Measurements from ENCODE around the gene IPO8.

The IPO8 gene

DNA sequence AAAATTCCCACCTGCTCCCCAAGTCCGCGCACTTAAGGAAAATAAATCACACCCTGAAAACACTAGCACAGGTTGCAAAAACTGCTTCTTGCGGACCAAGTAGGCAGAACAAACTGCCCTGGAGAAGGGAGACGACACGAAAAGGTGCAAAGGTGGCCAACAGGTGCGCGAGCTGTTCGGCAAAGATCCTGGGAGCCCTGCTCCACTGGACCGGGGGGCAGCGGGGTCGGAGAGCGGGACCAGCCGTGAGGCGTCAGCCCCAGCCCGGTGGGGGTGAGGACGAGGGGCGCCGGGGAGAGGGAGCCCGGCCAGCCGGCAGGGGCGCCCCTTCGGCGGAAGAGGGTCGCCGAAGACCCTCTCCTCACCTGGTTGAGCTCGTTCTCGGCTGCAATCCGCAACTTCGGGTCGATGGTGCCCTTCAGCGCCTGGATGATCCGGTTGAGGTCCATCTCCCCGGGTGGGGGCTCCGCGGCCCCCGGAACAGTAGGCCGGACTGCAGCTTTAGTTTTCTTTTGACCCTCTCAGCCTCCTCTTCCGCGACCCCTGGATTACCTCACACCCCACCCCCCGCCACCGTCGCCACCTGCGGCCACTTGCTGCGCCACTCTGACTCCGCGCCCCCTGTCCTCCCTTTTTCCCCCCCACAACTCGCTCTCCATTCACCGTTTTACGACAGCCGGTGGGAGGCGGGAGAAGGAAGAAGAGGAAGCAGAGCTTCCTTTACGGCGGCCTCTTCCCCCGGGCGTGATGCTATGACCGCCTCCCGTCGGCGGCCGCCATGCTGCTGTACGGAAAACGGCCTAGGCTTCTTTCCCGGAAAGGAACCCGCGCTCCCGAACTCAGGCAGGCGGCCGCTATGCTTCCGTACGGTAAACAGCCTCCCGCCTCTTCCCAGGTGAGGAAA, at the start of gene IPO8:
Gene IPO8 (minus strand): TSS at position 671 of the 904 bp plus-strand sequence. CDS start 222 bp downstream, at position 449.
- peak; percentile 74 to 87 (median 77) for DNase-seq (ENCODE audit: low read depth in 3 of 3)

DNA sequence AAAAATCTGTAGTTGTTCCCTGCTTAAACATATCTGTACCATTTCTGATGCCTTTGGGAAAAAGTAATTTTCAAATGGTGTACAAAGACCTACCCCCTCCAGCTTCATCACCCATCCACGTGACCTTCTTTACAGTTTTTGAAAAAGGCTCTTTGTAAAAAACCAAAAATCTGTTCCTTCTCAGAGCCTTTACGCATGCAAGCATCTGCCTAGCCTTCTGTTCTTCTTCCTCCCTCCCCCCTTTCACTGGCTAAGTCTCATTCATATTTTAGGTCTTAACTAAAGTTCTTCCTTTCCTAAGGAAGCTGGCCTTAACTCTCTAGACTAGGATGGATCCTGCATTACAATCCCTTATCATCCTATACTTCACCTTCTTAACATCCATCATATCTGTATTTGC, 48.7 kb upstream of the IPO8 start:
- no peak for DNase-seq (ENCODE audit: low read depth in 3 of 3)

GRCh38 chr12:30740274-30740673, 44.6 kb upstream of the IPO8 start:
- DNase-seq (ENCODE audit: low read depth in 3 of 3), result no peak

- no peak for DNase-seq (ENCODE audit: low read depth in 3 of 3)
These were observed 43.4 kb upstream of the IPO8 start for GRCh38 chr12:30739020-30739419.

GRCh38 chr12:30732954-30733637, 37.4 kb upstream of the IPO8 start:
- DNase-seq (ENCODE audit: low read depth in 3 of 3), result no peak

GRCh38 chr12:30730011-30730410, 34.3 kb upstream of the IPO8 start:
- DNase-seq (ENCODE audit: low read depth in 3 of 3), result no peak

DNA sequence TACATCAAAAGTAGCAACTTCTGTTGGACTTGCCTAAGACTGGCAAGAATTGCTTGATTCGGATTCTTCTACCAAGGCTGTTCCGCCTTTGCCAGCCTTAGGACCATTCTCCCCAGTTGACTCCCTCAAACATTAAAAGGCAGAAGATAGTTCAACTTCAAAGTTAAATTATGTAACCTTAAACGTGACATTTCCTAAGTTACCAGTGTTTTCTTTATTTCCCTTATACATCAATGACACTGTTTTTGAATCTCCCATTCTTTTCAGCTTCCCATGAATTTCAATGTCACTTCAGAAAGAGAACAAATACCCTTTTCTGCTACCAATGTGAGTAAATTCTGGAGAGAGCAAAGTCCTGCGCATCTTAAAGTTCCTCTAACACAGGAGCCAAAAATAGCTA, 33.9 kb upstream of the IPO8 start:
- DNase-seq (ENCODE audit: low read depth in 3 of 3), result no peak

- DNase-seq (ENCODE audit: low read depth in 3 of 3), result no peak
These were observed 31.0 kb upstream of the IPO8 start for GRCh38 chr12:30726647-30727046.

- DNase-seq (ENCODE audit: low read depth in 3 of 3), result no peak
These were observed 30.1 kb upstream of the IPO8 start for GRCh38 chr12:30725739-30726138.

DNA sequence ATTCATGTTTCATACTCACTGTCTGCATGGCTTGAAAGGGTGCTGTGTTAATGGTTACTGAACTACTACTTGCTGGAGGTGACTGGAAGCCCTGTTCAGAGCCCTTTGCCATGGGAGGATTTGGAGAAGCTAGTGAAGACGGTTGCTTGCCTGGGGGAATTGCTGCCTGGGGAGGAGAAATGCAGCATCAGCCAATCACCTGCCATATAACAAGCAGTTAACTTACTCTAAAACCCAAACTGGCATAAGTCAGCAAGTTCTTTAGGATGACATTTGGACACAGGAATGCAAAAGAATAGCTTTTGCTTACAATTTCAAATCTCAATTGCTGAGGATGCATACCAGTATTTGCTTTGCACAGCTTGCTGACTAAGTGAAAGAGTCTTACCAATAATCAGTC, 23.4 kb upstream of the IPO8 start:
- no peak for DNase-seq (ENCODE audit: low read depth in 3 of 3)

GRCh38 chr12:30707613-30708342, 12.1 kb upstream of the IPO8 start:
- no peak for DNase-seq (ENCODE audit: low read depth in 3 of 3)

GRCh38 chr12:30706476-30706875, 10.8 kb upstream of the IPO8 start:
- DNase-seq (ENCODE audit: low read depth in 3 of 3), result no peak

- DNase-seq (ENCODE audit: low read depth in 3 of 3), result no peak
These were observed 5.4 kb upstream of the IPO8 start for GRCh38 chr12:30701056-30701455.

DNA sequence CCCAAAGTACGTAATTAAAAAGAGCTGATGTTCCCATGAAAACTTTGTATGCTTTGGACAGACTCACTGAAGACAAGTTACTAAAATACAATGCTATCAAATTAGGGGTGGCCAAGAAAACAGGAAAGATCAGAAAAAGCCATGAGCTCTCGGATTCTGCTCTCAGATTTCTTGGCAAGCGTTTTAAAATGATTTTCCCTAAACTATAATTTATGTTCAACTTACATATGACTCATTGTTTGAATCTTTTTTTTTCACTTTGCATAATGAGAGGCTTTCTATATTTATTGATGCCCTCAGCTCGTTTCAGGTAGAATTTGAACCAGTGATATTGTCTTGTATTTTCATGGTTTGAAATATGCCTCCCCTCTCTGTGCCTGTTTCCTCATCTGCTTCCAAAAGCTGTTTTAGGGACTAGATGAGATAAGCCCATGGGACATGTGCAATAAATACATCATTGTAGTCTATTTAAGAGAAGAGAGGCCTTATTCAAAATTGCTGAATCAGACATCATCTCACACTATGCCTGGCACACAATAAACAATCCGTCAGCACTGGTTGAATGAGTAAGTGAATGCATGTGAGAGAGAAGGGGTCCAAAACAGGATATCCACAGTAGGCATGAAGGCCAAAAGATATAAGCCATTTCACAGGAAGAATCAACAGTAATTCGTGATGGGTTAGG, 4.7 kb upstream of the IPO8 start:
- DNase-seq (ENCODE audit: low read depth in 3 of 3), result no peak

GRCh38 chr12:30698346-30698745, 2.7 kb upstream of the IPO8 start:
- DNase-seq (ENCODE audit: low read depth in 3 of 3), result no peak

DNA sequence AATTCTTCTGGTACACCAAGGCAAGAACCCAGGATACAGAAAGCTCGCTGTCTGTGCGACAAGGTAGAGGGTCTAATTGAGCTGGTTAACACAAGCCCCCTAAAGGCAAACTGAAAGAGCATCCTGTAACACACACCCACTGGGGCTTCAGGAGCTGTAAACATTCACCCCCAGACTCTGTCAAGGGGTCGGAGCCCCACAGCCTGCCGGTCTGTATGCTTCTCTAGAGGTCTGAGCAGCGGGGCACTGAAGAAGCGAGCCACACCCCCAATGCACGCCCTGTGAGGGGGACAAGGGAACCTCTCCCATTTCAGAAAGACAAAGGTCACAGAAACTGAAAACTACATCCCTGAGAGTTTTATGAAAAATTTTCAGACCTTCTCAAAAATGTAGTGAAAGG, 1.3 kb upstream of the IPO8 start:
- DNase-seq (ENCODE audit: low read depth in 3 of 3), result no peak

GRCh38 chr12:30696486-30696885, 817 bp upstream of the IPO8 start:
- DNase-seq (ENCODE audit: low read depth in 3 of 3), result no peak

DNA sequence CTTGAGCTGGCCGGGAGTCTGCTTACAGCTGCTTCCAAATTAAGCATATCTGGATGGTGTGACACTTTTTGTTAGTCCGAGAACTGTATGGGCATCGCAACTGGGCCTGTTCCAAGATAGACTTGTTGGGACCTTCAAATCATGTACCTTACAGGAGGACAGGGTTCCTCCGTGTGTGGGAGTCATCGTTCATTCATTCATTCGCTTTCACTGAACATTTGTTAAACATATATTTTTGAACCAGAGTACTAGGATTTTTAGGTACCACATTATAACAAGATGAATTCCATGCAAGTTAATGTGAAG, 387 bp upstream of the IPO8 start:
- no peak for DNase-seq (ENCODE audit: low read depth in 3 of 3)

DNA sequence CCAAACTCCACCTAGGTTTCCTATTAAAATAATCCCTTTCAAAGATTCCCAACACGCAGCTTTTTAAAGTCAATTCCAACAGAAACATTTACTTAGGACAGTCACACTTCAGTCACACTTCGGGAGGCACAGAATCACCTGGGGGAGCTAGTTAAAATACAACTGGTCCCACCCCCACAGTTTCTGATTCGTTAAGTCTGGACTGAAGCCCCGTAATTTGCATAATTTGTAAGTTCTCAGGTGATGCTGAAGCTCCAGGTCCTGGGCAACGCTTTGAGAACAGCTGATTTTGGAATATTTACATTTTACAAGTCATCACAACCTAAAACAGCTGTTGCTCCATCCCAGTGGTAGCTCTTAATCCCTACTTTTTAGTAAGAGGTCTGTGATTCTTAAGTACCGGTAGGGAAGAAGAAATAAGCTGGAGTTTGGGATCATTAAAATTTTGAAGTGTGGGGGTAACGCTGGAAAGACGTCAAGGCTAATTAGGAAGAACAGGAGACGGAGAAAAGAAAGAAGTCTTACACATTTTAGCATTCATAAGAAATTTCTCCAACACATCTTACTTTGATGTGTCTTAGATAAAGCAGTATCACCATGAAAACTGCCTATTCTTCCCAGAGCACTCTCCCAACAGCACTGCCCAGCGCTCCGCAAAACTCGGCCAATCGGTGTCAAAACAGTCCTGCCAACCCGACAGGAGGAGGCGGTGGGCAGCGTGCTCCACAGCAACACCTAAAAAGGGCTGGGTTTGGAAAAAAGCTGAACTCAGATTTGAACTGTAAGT, 1.1 kb downstream of the IPO8 start:
- no peak for DNase-seq (ENCODE audit: low read depth in 3 of 3)

DNA sequence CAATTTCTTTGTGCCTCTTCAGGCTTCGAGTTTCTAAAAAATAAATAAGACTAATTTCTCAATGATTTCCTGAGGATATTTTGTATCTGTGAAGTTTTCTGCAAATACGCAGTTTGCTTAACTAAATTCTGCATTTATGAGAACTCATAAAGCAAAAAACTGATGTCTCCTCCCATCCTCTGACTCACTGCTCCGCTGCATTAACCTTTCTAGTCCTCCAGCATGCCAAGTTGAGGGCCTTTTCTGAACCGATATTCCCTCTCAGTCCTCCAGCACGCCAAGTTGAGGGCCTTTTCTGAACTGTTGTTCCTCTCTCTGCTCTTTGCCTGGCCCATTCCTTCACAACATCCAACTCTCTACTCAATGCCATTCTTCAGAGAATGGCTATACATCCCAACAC, 3.2 kb downstream of the IPO8 start:
- DNase-seq (ENCODE audit: low read depth in 3 of 3), result no peak

Measured in stimulated activated CD4-positive, alpha-beta T cell treated with anti-CD3 and anti-CD28 coated beads, TNF-alpha, amount 100 ng/mL, for 48 hours (primary cell).